ENCODE measurements around the gene FGF1.

The FGF1 gene

DNA sequence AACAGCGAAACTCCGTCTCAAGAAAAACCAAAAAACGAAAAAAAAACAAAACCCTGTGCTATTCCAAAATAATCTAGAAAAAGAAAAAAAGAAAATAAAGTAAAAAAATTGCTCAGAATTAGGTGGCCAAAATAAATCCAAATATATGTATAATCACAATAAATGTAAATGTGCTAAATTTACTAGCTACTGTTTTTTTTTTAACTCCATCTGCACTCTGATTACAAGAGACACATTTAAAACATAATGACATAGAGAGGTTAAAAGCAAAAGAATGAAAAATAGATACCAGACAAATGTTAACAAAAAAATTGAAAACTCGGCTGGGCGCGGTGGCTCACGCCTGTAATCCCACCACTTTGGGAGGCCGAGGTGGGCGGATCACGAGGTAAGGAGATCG, 66.1 kb downstream of the FGF1 start:
- Histone ChIP-seq H3K9ac (ENCODE audit: low read length in 5 of 5) (no peak overlapping the region), H3K36me3 (ENCODE audit: control insufficient read depth in 5 of 5, insufficient read depth in 5 of 5, low read length in 5 of 5) (no peaks in the 10 kb centered on the region), H3K27ac (ENCODE audit: low read depth, low read length) (no peak overlapping the region), H3K4me1 (ENCODE audit: control insufficient read depth in 5 of 5, insufficient read depth in 5 of 5, low read length in 5 of 5) (peaks cover 0 to 9% (median under 1%) of the 10 kb centered on the region in 5 donors), H3K4me3 (ENCODE audit: low read depth in 1 of 5, low read length in 5 of 5) (no peak overlapping the region), H3K9me3 (ENCODE audit: control insufficient read depth in 5 of 5, low read length in 5 of 5) (no peaks in the 10 kb centered on the region), H3K27me3 (ENCODE audit: control insufficient read depth in 5 of 5, insufficient read depth in 4 of 5, low read length in 5 of 5) (no peaks in the 10 kb centered on the region)

- H3K27ac ChIP-seq (ENCODE audit: low read depth, low read length) = no peak overlapping the region
- no peaks in the 10 kb centered on the region for H3K36me3 ChIP-seq (ENCODE audit: control insufficient read depth in 5 of 5, insufficient read depth in 5 of 5, low read length in 5 of 5)
- peaks cover 0 to 9% (median 0%) of the 10 kb centered on the region in 5 donors for H3K4me1 ChIP-seq (ENCODE audit: control insufficient read depth in 5 of 5, insufficient read depth in 5 of 5, low read length in 5 of 5)
- H3K9ac ChIP-seq (ENCODE audit: low read length in 5 of 5) = no peak overlapping the region
- no peaks in the 10 kb centered on the region for H3K27me3 ChIP-seq (ENCODE audit: control insufficient read depth in 5 of 5, insufficient read depth in 4 of 5, low read length in 5 of 5)
- H3K9me3 ChIP-seq (ENCODE audit: control insufficient read depth in 5 of 5, low read length in 5 of 5) = no peaks in the 10 kb centered on the region
- H3K4me3 ChIP-seq (ENCODE audit: low read depth in 1 of 5, low read length in 5 of 5) = no peak overlapping the region
These were observed 67.8 kb downstream of the FGF1 start for GRCh38 chr5:142618130-142618523.

- H3K27me3 ChIP-seq (ENCODE audit: control insufficient read depth in 5 of 5, insufficient read depth in 4 of 5, low read length in 5 of 5) = no peaks in the 10 kb centered on the region
- no peak overlapping the region for H3K9ac ChIP-seq (ENCODE audit: low read length in 5 of 5)
- H3K9me3 ChIP-seq (ENCODE audit: control insufficient read depth in 5 of 5, low read length in 5 of 5) = no peaks in the 10 kb centered on the region
- no peak overlapping the region for H3K27ac ChIP-seq (ENCODE audit: low read depth, low read length)
- H3K4me1 ChIP-seq (ENCODE audit: control insufficient read depth in 5 of 5, insufficient read depth in 5 of 5, low read length in 5 of 5) = peaks cover 0 to 9% (median 0%) of the 10 kb centered on the region in 5 donors
- no peak overlapping the region for H3K4me3 ChIP-seq (ENCODE audit: low read depth in 1 of 5, low read length in 5 of 5)
- H3K36me3 ChIP-seq (ENCODE audit: control insufficient read depth in 5 of 5, insufficient read depth in 5 of 5, low read length in 5 of 5) = no peaks in the 10 kb centered on the region
These were observed 68.3 kb downstream of the FGF1 start for GRCh38 chr5:142617416-142618129.

- no peaks in the 10 kb centered on the region for H3K36me3 ChIP-seq (ENCODE audit: control insufficient read depth in 5 of 5, insufficient read depth in 5 of 5, low read length in 5 of 5)
- no peaks in the 10 kb centered on the region for H3K9me3 ChIP-seq (ENCODE audit: control insufficient read depth in 5 of 5, low read length in 5 of 5)
- no peaks in the 10 kb centered on the region for H3K27me3 ChIP-seq (ENCODE audit: control insufficient read depth in 5 of 5, insufficient read depth in 4 of 5, low read length in 5 of 5)
- no peak overlapping the region for H3K27ac ChIP-seq (ENCODE audit: low read depth, low read length)
- H3K4me3 ChIP-seq (ENCODE audit: low read depth in 1 of 5, low read length in 5 of 5) = no peak overlapping the region
- H3K9ac ChIP-seq (ENCODE audit: low read length in 5 of 5) = no peak overlapping the region
- peaks cover 0 to 9% (median 0%) of the 10 kb centered on the region in 5 donors for H3K4me1 ChIP-seq (ENCODE audit: control insufficient read depth in 5 of 5, insufficient read depth in 5 of 5, low read length in 5 of 5)
These were observed 69.9 kb downstream of the FGF1 start for GRCh38 chr5:142615948-142616347.

GRCh38 chr5:142614054-142614453, 71.8 kb downstream of the FGF1 start:
- H3K27ac ChIP-seq (ENCODE audit: low read depth, low read length) = no peak overlapping the region
- no peaks in the 10 kb centered on the region for H3K27me3 ChIP-seq (ENCODE audit: control insufficient read depth in 5 of 5, insufficient read depth in 4 of 5, low read length in 5 of 5)
- no peak overlapping the region for H3K4me3 ChIP-seq (ENCODE audit: low read depth in 1 of 5, low read length in 5 of 5)
- no peak overlapping the region for H3K9ac ChIP-seq (ENCODE audit: low read length in 5 of 5)
- peaks cover 0 to 9% (median 0%) of the 10 kb centered on the region in 5 donors for H3K4me1 ChIP-seq (ENCODE audit: control insufficient read depth in 5 of 5, insufficient read depth in 5 of 5, low read length in 5 of 5)
- no peaks in the 10 kb centered on the region for H3K9me3 ChIP-seq (ENCODE audit: control insufficient read depth in 5 of 5, low read length in 5 of 5)
- no peaks in the 10 kb centered on the region for H3K36me3 ChIP-seq (ENCODE audit: control insufficient read depth in 5 of 5, insufficient read depth in 5 of 5, low read length in 5 of 5)

- H3K9ac ChIP-seq (ENCODE audit: low read length in 5 of 5) = no peak overlapping the region
- H3K9me3 ChIP-seq (ENCODE audit: control insufficient read depth in 5 of 5, low read length in 5 of 5) = no peaks in the 10 kb centered on the region
- H3K4me1 ChIP-seq (ENCODE audit: control insufficient read depth in 5 of 5, insufficient read depth in 5 of 5, low read length in 5 of 5) = peaks cover 0 to 8% (median 0%) of the 10 kb centered on the region in 5 donors
- H3K27me3 ChIP-seq (ENCODE audit: control insufficient read depth in 5 of 5, insufficient read depth in 4 of 5, low read length in 5 of 5) = no peaks in the 10 kb centered on the region
- no peak overlapping the region for H3K4me3 ChIP-seq (ENCODE audit: low read depth in 1 of 5, low read length in 5 of 5)
- H3K36me3 ChIP-seq (ENCODE audit: control insufficient read depth in 5 of 5, insufficient read depth in 5 of 5, low read length in 5 of 5) = no peaks in the 10 kb centered on the region
- H3K27ac ChIP-seq (ENCODE audit: low read depth, low read length) = no peak overlapping the region
These were observed 72.6 kb downstream of the FGF1 start for GRCh38 chr5:142613271-142613671.

DNA sequence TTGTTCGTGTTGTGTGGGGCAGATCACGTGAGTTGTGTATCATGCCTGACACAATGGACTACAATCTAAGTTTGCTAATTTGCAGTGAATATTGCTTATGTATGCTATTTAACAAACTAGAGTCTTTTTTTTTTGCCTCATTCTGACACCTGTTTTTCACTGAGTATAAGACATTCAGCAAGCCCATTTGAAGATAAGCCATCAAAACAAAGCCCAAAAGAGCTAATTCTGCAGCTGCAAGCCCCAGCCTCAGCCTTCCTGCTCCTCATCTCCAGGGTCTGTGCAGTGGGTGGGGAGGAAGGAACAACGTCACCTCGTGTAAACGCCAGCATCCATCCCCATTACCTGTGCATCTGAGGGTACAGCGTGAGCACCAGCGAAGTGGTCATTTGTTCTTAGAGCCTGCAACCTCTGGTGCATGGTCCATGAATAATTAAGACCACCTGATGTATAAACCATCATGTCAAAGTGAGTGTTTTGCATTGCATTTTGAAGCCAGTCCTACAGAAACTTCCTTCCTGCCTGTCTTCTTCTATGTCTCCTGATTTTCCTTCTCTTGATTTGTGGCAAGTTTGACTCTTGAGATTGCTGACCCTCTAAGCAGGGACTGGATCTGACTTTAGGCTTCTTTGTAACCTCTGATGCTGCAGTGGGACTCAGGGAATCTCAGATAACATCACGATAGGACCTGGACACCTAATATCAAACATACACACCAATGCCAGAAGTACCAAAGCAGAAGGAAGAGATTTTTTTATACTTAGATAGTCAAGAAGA, 73.2 kb downstream of the FGF1 start:
- H3K9me3 ChIP-seq (ENCODE audit: control insufficient read depth in 5 of 5, low read length in 5 of 5) = no peaks in the 10 kb centered on the region
- H3K27me3 ChIP-seq (ENCODE audit: control insufficient read depth in 5 of 5, insufficient read depth in 4 of 5, low read length in 5 of 5) = no peaks in the 10 kb centered on the region
- peaks cover 0 to 7% (median 0%) of the 10 kb centered on the region in 5 donors for H3K4me1 ChIP-seq (ENCODE audit: control insufficient read depth in 5 of 5, insufficient read depth in 5 of 5, low read length in 5 of 5)
- no peaks in the 10 kb centered on the region for H3K36me3 ChIP-seq (ENCODE audit: control insufficient read depth in 5 of 5, insufficient read depth in 5 of 5, low read length in 5 of 5)
- H3K9ac ChIP-seq (ENCODE audit: low read length in 5 of 5) = no peak overlapping the region
- no peak overlapping the region for H3K27ac ChIP-seq (ENCODE audit: low read depth, low read length)
- H3K4me3 ChIP-seq (ENCODE audit: low read depth in 1 of 5, low read length in 5 of 5) = no peak overlapping the region

GRCh38 chr5:142611154-142611553, 74.7 kb downstream of the FGF1 start:
- Histone ChIP-seq H3K27me3 (ENCODE audit: control insufficient read depth in 5 of 5, insufficient read depth in 4 of 5, low read length in 5 of 5) (no peaks in the 10 kb centered on the region), H3K4me3 (ENCODE audit: low read depth in 1 of 5, low read length in 5 of 5) (no peak overlapping the region), H3K27ac (ENCODE audit: low read depth, low read length) (no peak overlapping the region), H3K9me3 (ENCODE audit: control insufficient read depth in 5 of 5, low read length in 5 of 5) (no peaks in the 10 kb centered on the region), H3K9ac (ENCODE audit: low read length in 5 of 5) (no peak overlapping the region), H3K4me1 (ENCODE audit: control insufficient read depth in 5 of 5, insufficient read depth in 5 of 5, low read length in 5 of 5) (peaks cover 0 to 7% (median 0%) of the 10 kb centered on the region in 5 donors), H3K36me3 (ENCODE audit: control insufficient read depth in 5 of 5, insufficient read depth in 5 of 5, low read length in 5 of 5) (no peaks in the 10 kb centered on the region)

- no peak overlapping the region for H3K9ac ChIP-seq (ENCODE audit: low read length in 5 of 5)
- no peak overlapping the region for H3K27ac ChIP-seq (ENCODE audit: low read depth, low read length)
- no peaks in the 10 kb centered on the region for H3K36me3 ChIP-seq (ENCODE audit: control insufficient read depth in 5 of 5, insufficient read depth in 5 of 5, low read length in 5 of 5)
- no peaks in the 10 kb centered on the region for H3K27me3 ChIP-seq (ENCODE audit: control insufficient read depth in 5 of 5, insufficient read depth in 4 of 5, low read length in 5 of 5)
- no peaks in the 10 kb centered on the region for H3K9me3 ChIP-seq (ENCODE audit: control insufficient read depth in 5 of 5, low read length in 5 of 5)
- H3K4me3 ChIP-seq (ENCODE audit: low read depth in 1 of 5, low read length in 5 of 5) = no peak overlapping the region
- H3K4me1 ChIP-seq (ENCODE audit: control insufficient read depth in 5 of 5, insufficient read depth in 5 of 5, low read length in 5 of 5) = peaks cover 0 to 7% (median 0%) of the 10 kb centered on the region in 5 donors
These were observed 75.5 kb downstream of the FGF1 start for GRCh38 chr5:142610176-142611001.

DNA sequence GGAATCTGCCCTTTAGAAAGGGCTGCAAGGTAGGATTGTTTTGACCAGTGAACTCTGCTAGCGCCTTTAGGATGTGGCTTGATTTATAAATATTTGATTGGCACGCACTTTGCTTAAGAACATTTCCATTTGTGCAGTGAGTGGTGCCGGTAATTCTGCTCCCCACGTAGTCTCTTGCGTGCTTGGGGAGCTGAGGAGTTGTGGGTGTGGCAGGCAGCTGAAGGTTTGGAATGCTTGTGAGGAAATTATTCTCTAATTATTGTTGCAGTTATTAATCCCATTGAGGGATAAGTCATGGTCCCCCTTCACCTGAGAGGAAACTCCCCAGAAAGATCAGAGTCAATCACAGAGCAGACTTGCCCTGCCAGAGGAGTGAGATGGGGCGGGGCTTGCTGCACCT, 76.7 kb downstream of the FGF1 start:
- no peak overlapping the region for H3K9ac ChIP-seq (ENCODE audit: low read length in 5 of 5)
- peaks cover 0 to 7% (median 0%) of the 10 kb centered on the region in 5 donors for H3K4me1 ChIP-seq (ENCODE audit: control insufficient read depth in 5 of 5, insufficient read depth in 5 of 5, low read length in 5 of 5)
- H3K27ac ChIP-seq (ENCODE audit: low read depth, low read length) = no peak overlapping the region
- H3K4me3 ChIP-seq (ENCODE audit: low read depth in 1 of 5, low read length in 5 of 5) = no peak overlapping the region
- H3K9me3 ChIP-seq (ENCODE audit: control insufficient read depth in 5 of 5, low read length in 5 of 5) = no peaks in the 10 kb centered on the region
- H3K36me3 ChIP-seq (ENCODE audit: control insufficient read depth in 5 of 5, insufficient read depth in 5 of 5, low read length in 5 of 5) = no peaks in the 10 kb centered on the region
- no peaks in the 10 kb centered on the region for H3K27me3 ChIP-seq (ENCODE audit: control insufficient read depth in 5 of 5, insufficient read depth in 4 of 5, low read length in 5 of 5)
